HG03432 (cell line): ENCODE data around the gene ADAT1.
"Not testable (repeated sequence)": the region's sequence is repeated elsewhere in the genome, so short reads cannot be mapped to it uniquely, and the experiment has no call there.

Source experiments
- ATAC-seq: cut with Tn5 transposase; IDR thresholded peaks from one replicate; pipeline ENCODE4 v1.9.1; 2021; ENCODE audit warnings: mild to moderate bottlenecking, moderate library complexity; ENCODE audit not compliant: unreplicated experiment

The ADAT1 gene

DNA sequence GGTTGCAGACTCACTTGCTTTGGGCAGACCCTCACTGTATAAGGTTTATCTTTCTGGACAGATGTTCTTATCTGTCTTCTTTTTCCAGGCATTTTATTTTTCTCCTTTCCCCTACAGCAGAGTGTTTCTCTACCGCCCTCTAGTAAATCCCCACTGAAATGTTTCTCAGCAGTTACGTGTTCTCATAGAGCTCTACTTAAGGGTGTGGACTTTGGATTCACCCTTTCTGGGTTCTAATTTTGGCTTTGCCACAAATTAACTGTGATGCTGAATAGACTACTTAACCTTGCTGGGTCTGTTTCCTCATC lies 2.0 kb downstream of the ADAT1 start:
- no peak for ATAC-seq

- no peak for ATAC-seq
Observed at GRCh38 chr16:75620326-75621169, 2.5 kb downstream of the ADAT1 start.

GRCh38 chr16:75618780-75619179 lies 4.3 kb downstream of the ADAT1 start:
- no peak for ATAC-seq

- no peak for ATAC-seq
Observed at GRCh38 chr16:75617121-75617520, 6.0 kb downstream of the ADAT1 start.

DNA sequence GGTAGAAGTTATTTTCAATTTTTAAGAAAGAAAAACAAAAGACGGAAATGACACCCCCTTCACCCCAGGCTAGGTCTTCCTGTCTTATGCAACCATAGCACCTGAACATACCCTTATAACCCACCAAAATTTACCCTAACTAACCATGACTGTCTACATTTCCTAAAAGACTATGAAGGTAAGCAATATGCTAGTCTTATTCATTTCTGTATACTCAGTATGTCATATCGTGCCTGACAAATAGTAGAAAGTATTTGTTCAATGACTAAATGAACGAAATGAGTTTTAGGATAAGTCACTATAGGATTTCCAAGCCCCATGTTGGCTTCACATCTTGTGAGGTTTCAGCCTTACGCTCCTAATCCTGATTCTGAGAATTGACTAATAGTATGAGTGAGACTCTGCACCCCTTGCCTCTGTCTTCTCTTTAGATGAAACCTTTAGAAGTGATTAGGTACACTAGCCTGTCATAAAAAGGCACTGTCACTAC lies 6.5 kb downstream of the ADAT1 start:
- no peak for ATAC-seq

GRCh38 chr16:75615619-75616018 lies 7.5 kb downstream of the ADAT1 start:
- no peak for ATAC-seq

DNA sequence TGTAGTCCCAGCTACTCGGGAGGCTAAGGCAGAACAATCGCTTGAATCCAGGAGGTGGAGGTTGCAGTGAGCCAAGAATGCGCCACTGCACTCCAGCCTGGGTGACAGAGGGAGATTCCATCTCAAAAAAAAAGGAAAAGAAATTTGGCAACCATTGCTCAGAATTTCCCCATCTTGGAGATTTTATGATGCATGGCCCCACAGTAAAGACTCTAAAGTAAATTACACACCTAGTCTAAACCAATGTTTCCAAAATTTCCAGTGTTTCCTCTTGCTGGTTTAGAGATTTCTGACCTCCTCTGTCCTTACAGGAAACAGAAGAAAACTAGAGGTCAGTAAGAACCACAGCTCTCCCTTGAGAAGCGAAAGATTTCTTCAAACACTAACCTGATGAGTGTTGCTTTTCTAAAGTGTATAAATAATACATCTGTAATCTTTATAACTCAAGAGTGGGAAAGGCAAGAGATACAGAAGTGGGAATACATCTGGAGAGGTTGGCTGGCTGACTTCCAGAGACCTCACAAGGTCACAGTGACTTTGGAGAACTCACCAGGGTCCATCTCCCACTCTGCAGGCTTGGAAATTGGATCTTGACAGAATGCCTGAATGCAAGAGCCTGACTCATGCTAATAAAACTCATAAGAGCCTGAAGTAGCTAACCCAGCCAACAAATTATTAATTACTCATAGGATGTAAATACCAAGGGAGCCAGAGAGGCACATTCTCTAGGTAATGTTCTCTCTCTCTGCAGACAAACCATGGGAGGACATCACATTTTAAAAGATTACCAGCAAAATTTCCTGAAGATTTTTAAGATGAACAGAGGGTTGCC lies 8.8 kb downstream of the ADAT1 start:
- no peak for ATAC-seq

DNA sequence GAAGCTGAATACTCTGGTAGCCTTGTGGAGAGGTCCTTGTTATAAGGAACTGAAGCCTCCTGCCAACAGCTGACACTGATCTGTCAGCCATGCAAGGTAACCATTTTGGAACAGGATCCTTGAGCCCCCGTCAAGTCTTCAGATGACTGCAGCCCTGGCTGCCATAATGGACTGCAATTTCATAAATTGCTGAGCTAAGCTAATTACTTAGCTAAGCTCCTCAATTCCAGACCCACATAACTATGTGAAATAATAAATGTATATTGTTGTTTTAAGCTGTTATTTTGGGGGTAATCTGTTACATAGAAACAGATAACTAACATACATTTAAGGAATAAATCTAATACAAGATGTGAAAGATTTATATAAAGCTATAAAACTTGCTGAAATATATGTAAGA lies 16.6 kb downstream of the ADAT1 start:
- ATAC-seq = no peak

DNA sequence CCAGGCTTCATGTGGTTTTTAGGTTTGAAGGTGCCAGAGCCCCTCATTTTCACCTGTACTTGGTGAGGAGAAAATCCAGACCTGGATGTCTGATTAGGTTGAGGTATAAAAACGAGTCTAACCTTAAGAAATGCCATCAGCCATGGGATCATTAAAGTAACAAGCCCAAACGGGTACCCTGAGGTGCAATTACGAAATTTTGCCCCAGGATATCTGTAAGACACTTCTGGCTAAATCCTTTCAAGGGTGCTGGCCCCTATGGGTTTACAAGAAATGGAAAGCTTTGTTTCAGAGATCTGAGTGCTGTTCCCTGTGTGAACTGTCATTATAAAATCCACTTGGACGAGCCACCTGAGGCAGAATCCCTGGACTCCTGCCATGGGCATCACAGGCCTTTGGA lies 19.8 kb downstream of the ADAT1 start:
- ATAC-seq = no peak

DNA sequence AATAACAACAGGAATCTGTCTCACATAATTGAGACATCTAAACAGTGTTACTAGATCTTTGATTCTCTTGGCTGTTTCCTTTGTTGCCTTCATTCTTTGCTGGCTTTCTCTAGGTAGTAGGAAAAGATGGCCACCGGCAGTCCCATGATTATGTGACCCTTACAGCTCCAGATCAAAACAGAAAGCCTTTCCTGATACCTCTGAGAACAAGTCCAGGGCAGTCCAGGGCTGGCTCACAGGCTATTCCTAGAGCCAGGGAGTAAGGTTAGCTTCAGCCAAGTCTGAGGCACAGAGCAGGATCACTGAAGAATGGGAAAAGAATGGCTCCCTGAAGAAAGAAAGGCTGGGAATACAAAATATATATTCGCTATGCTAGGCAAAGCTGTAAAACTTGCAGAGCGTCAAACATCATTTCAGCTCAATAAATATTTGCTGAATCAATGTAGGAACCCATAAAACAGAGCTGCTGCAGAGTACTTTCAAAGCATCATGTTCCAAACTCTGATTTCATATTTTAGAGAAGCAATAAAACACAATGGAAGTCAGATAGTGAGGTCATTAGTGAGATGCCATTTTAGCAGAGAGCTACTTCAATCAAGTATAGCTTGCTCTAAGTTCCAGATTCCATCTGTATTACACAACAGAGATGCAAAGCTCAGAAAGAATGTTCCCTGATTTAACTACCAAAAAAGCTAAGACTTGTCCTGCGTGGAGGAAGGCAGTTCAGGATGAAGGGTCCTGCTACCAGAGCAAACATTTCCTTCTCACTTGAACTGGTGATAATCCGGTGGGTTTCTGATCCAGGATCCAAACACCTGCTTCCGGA lies 23.4 kb downstream of the ADAT1 start:
- no peak for ATAC-seq

DNA sequence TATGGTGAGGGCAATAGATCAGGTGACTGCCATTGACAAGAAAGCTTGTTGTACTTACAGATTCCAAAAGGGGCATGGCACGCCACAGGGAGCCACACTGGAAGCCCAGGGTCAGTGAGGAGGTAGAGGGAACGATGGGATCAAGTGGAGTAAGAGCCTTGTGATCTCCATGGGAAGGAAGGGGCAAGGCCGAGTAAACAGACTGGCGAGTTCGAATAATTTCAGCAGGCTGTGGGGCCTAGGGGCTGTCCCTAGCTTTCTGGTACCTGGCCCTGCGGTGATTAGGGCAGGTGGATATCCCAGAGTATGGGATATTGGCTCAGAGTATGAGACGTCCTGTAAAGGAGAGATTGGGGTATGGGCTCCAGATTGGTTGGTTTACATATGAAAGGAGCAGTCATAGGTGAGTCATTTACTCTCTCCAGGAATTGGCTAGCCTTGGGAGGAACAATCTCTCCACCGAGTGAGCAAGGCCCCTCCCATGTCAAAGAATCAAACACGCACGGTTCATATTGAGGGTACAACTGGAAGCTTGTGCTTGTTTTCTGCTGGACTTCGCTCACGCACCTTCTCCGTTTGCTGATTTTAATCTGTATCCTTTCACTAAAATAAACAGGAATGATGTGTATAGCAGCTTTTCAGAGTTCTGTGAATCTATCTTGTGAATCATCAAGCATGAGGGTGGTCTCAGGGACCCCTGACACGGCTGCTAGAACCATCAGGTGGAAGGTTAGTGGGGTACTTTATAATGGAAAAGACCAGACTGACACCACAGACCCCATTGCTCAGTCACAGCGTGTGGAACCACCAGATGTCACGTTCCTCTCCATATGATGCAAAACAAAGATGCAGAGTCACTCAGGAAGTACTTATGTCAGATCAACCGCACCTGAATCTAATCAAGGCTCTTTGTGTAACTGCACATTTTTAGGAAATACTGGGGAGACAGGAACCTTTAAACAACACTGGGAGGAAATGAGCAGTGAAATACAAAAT lies 29.0 kb downstream of the ADAT1 start:
- ATAC-seq = no peak

GRCh38 chr16:75593308-75593707 lies 29.8 kb downstream of the ADAT1 start:
- ATAC-seq = no peak

GRCh38 chr16:75591927-75592326 lies 31.2 kb downstream of the ADAT1 start:
- ATAC-seq = not testable (repeated sequence)

GRCh38 chr16:75590920-75591843 lies 31.9 kb downstream of the ADAT1 start:
- no peak for ATAC-seq

GRCh38 chr16:75589306-75589705 lies 33.8 kb downstream of the ADAT1 start:
- ATAC-seq = no peak

DNA sequence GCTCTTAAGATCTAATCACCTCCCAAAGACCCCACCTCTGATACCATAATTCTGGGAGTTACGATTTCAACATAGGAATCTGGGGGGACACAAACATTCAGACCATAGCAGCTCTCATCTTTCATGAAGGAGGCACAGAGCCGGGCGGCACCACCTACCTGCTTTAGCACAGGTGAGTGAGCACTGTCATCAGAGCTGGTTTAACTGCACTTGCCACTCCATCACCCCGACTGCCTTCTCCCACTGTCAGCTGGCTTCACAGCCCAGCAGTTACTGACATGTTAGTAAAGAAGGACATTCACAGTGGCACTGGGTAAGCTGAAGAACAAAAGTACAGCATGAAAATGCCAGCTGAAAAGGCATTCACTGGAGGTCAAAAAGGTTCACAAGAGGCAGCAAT lies 34.4 kb downstream of the ADAT1 start:
- ATAC-seq = no peak

DNA sequence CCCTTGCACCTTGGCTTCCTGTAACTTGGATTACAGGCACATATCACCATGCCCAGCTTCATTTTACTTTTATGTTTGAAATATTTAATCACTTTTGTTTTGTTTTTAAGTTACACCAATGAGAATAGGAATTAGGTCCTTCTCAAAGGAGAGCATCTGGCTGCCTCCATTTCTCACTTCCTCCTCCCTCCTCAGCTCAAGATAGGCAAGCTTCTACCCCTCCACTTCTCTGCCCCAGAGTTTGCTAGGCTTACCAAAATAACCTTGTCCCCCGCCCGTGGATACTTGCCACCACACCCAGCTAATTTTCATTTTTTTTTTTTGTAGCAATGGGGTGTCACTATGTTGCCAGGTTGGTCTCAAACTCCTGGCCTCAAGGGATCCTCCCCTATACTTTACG lies 39.0 kb downstream of the ADAT1 start:
- ATAC-seq = peak; percentile 63

DNA sequence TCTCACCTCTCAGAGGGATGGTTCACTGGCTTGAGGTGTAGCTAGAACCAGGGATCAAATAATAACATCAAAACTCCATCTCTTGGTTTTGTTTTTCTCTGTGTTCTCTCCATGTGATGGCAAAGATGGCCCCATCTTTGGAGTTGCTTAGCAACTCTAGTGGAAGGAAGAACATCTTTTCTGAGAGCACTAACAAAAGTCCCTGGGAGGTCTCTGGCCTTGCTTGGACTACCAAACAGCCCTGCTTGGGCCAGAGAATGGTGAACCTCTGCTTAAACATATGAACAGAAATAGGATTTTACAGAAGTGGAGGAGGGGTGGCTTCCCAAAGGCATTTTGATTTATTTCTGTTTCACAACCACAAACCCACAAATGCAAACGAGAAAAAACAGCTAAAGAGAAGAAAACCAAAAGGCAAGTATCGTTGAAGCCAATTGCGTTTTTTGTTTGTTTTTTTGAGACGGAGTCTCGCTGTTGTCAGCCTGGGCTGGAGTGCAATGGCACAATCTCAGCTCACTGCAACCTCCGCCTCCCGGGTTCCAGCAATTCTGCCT lies 43.7 kb downstream of the ADAT1 start:
- no peak for ATAC-seq

DNA sequence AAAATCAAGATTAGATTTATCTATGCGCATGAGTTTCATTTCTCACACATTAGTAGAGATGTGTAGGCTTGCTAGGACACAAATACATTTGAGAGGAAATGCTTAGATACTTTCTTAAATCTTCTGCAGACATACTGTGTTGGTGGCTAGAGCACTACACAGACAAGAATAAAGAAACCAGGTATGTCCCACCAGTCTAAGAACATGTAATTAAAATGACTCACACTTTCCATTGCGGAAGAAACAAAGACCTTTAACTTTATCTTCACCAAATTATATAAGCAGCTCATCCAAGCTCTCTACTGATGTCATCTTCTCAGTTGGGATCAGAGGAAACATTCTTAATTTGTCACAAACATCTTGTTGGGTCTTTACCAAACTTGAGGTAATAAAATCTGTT lies 44.4 kb downstream of the ADAT1 start:
- no peak for ATAC-seq
